GM21576 (cell line): ENCODE measurements around the gene GINS2.

Source experiments
- ATAC-seq: cut with Tn5 transposase; IDR thresholded peaks from one replicate; pipeline ENCODE4 v1.9.1; 2021; ENCODE audit warnings: mild to moderate bottlenecking, moderate library complexity; ENCODE audit not compliant: unreplicated experiment

Gene GINS2

DNA sequence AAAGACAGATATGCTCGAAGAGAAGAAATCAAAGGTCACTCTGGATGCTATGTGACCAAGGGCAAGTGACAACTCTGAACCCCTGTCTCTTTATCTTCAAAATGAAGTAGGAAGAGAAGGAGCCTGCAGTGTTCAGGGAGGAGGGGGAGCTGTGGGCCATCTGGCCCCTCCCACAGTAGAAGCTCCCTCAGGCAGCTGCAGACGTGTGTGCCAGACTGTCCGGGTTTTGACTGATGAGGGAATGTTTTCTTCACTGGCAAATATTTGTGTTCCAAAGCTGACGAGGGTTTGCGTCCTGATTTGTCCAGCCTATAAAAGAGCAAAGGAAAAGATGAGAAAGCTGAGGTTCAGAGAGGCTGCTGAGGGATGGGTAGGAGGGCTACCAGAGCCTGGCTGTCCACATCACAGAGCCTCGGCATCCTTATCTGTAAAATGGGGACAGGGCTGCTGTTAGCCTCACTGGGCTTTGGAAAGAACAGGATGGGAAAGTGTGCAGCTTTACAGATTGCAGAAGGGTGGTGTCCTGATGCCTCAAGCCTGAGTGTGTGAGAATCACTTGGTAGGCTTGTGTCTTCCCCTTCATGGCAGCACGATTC is 1.8 kb upstream of the GINS2 start:
- ATAC-seq: no peak

DNA sequence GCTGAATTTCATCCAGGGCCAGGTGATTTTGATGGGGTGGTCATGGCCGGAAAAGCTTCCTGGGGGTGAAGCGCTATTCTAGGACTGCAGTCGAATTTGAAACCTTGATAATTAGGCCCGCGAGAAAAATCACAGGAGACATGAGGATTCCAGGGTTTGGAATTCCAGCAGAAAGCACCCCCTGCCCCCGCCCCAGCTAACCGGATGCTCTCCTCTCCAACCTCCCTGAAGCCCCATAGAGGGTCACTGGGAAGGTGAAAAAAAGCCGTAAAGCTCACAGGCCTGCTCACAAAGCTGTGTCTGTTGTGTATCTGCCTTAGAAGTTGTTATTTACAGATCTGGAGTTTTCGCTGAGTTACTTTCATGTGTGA is 1.2 kb upstream of the GINS2 start:
- no peak for ATAC-seq

DNA sequence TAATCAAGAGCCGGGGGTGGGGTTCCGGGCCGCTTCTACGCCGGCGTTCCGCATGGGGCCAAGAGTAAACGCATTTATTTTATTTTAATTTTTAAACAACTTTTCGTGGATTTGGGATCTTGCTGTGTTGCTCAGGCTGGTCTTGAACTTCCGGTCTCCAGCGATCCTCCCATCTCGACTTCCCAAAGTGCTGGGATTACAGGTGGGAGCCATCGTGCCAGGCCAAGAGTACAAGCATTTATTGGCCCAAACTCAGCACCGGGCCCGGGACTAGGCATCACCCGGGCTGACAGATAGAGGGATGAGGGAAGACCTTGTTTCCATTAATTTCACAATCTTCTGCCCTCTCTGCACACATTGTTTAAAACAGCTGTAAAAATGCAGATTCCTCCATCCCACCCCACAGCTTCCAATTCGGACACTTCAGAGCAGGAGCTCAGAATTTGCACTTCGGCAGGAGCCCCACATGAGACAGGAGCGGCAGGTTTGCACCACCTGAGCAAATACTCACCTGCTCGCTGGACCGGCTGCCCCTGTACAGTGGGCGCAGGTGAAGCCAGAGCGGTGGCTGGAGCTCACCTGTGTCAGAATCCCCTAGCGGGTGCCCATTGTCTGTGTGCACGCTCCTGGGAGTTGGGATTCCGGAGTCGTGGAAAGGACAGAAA is 663 bp upstream of the GINS2 start:
- no peak for ATAC-seq

DNA sequence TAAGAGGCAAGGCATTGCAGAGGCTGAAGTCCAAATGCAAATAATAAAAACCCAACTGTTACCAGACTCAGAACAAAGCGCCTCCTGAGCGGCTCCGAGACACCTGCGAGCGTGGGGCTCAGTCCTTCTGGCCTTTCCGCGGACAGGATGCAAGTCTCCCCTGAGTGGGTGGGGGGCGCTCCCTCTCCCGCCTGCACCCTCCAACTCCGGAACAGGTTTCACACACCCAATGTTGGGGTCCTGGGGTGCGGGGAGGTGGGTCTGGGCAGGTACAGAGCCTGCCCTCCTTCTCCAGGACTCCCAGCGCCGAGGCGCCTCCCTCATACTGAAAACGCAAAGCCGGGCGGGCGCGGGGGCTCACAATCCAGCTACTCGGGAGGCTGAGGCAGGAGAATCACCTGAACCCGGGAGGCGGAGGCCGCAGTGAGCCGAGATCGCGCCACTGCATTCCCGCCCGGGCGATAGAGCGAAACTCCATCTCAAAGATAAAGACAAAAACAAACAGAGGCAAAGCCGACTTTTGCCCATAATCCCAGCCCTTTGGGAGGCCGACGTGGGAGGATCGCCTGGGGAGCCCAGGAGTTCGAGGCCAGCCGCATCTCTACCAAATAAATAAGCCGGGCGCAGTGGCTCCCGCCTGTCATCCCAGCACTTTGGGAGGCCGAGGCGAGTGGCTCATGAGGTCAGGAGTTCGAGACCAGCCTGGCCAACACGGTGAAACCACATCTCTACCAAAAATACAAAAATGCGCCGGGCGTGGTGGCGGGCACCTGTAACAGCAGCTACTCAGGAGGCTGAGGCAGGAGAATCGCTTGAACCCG is 893 bp downstream of the GINS2 start:
- no peak for ATAC-seq

DNA sequence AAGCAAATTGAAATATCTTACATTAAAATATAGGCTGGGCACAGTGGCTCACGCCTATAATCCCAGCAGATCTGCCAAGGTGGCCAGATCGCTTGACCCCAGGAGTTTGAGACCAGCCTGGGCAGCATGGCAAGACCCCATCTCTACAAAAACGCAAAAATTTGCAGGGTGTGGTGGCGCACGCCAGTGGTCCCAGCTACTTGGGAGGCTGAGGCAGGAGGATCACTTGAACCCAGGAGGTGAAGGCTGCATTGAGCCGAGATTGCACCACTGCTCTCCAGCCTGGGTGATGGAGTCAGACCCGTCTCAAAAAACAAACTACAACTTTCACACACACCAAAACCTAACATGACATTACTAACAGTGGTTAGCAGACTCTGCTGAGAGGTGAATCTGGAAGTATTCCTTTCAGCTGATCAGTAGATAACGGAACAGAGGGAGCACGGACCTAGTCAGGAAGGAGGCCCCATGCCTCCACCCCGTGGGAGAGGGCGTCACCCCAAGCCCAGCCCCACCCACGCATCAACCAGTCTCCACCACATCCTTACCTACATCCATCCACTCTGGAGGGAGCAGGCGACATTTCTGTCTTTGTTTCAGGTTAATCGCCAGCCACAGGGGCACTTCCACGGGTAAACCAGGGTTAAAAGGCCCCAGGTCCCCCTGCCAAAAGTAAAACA is 1.7 kb downstream of the GINS2 start:
- no peak for ATAC-seq

DNA sequence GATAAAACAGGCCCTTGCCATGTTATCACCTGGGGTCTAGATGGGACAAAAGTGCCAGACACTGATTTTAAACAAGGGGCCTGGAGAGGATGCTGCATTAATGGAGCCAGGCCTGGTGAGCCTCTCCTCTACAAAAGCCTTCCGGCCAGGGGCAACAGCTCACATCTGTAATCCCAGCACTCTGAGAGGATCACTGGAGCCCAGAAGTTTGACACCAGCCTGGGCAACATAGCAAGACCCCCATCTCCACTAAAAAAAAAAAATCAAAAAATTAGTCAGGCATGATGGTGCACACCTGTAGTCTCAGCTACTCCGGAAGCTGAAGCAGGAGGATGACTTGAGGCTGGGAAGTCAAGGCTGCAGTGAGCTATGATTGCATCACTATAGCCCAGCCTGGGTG is 3.5 kb downstream of the GINS2 start:
- no peak for ATAC-seq

DNA sequence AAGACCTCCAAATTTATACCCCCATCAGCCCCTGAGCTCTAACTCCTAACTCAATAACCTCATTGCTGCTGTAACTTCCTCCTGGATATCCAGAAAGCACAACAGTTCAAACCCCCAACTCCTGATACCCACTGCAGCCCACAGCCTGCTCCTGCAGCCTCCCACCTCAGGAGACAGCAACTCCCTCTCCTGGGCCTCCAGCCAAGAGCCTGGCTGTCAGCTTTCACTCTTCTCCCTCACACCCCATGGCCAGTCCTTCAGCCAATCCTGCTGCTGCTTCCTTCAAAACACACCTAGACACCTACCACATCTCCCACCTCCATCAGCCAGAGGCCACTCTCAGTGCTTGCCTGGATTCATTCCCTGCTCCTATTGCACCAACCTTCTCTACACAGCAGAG is 5.4 kb downstream of the GINS2 start:
- ATAC-seq: no peak

DNA sequence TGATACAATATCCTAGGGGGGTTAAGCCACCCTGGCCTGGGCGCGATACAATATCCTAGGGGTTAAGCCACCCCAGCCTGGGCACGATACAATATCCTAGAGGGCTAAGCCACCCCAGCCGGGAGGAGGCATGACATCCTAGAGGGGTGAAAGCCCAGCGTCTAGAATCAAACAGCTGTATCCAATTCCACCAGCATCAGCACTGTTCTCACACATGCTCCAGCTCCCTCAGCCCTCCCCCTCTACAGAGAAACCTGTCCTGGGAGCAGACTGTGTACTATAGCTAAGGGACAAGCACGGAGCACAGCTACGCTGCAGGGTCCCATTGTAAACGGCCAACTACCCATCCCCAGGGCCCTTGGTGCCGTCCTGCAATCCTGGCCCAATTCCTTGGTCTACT is 6.2 kb downstream of the GINS2 start:
- ATAC-seq: no peak

DNA sequence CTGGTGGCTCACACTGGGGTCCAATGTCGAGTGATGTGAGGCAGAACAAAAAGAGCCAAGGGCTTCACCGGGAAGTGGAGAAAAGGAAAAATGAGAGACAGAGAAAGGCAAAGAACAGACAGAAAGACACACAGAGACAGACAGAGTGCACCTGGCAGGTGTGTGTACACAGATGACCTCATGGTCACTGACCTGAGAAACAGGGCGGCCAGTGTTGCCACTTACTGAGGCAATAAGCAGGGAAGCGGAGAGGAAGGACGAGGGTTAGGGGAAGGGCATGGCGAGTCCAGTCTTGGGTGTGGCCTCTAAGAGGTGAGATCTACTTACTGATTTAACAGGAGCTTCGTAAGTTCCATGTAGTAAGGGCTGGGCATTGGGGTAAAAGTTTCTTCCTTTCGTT is 7.5 kb downstream of the GINS2 start:
- ATAC-seq: no peak

DNA sequence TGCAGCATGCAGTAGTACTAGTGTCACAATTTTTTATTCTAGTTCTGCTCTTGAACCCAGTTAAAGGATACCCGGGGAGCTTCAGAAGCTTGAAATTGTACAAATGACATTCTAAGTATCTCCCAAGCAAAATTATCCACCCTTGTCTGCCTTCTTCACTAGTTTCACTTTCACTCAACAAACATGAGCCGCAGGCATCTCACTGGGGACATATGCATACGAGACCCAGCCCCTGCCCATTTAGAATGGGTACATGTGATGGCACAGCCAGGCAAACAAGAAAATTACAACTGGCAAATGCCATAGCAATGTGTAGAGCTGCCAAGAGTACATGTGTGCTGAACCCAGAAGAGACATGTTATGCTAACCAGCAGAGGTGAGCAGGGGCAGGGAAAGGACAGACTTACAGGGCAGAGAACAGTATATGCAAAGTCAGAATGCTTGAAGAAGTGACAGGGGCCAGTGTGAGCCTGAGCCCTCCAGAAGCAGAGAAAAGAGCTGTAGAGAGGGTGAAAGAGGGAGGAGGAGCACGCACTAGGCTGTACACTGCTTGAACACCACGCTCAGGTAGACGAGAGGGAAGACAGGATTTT is 8.3 kb downstream of the GINS2 start:
- no peak for ATAC-seq

DNA sequence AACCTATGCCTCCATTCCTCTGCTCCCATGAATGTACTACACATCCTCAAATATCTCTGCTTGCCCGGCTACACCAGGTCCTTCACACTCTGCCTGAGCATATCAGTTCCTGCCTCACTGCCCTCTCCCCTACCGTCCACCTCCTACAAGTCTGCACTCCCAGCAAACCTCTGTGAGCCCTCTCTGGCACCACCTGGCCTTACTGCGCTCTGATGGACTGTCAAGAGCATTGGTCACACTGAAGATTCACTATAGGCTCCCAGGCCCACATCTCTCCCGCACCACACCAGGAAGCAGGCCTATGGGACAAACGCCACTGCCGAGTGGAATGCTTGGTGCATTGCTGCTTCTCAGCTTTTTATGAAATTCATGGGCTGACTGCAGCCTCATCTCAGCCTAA is 8.9 kb downstream of the GINS2 start:
- ATAC-seq: no peak

DNA sequence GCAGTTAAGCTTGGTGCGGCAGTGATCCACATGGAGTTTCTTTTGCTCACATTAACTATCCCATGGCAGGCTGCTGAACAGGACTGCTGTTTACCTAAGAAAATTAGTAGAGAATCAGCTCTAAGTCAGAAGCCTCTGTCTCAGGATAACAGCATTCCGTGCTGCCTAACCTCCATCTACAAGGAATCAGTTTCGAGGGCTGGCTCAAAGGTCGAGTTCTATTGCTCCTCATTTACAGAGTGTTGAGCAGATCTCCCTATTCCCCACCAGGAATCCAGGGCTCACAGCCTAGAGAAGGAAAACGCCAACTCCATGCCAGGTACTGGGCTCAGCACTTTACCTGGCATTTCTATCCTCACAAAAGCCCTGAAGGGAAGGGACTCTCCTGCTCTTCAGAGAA is 9.9 kb downstream of the GINS2 start:
- ATAC-seq: no peak

DNA sequence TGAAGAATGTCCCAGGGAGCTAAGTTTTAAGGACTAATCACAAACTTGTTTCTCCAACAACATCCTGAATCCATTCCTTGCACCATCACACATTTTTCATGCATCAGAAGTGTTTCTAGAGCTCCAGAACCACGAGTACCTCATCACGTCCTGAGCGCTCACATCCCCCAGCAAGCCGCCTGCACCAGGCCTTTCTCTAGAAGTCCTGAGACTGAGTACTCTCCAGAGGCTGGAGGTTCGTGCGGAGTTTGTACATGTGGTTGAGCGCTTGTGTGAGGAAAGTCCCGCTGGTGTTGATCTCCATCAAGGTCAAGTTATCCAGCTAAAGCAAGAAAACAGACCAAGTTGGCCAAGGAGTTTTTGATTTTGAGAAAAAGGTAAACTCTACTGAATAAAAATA is 10.7 kb downstream of the GINS2 start:
- ATAC-seq: no peak

DNA sequence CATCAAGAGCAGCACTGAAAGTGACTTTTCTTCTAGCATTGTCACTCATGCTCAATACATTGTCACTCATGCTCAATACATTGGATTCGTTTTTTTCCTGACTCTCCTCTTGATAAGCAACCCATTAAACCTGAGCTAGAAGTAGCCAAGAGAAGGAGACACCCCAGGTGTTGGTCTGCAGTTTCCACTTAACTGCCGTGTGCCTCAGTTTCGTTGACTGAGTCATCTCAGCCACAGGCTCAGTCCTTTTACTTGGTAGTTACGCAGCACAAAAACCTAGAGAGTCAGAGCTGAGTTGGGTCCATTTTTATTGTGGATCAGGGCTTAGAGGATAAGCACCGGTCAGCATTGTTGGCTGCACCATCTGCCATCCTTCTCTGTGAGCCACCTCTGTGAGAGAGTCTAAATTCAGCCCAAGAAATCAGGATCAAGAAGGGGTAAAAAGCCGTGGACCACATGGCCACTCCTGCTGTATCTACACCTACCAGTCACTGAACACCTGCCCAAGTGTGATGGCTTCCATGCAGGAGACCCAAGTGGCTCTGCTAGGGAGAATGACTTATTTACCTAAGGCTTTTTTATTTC is 11.3 kb downstream of the GINS2 start:
- no peak for ATAC-seq

DNA sequence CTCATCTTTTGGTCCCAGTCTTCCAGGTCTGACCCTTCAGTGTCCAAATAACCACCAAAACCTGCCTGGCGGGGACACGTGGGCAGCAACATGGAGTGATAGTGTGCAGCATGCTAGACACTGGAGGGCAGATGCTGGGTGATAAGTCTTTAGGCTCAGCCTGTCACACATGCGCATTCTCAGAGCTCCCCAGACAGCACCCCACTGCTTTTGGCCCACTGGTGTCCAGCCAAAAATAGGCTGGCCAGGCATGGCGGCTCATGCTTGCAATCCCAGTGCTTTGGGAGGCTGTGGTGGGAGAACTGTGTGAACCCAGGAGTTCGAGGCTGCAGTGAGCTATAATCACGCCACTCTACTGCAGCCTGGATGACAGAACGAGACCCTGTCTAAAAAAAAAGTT is 12.3 kb downstream of the GINS2 start:
- no peak for ATAC-seq

DNA sequence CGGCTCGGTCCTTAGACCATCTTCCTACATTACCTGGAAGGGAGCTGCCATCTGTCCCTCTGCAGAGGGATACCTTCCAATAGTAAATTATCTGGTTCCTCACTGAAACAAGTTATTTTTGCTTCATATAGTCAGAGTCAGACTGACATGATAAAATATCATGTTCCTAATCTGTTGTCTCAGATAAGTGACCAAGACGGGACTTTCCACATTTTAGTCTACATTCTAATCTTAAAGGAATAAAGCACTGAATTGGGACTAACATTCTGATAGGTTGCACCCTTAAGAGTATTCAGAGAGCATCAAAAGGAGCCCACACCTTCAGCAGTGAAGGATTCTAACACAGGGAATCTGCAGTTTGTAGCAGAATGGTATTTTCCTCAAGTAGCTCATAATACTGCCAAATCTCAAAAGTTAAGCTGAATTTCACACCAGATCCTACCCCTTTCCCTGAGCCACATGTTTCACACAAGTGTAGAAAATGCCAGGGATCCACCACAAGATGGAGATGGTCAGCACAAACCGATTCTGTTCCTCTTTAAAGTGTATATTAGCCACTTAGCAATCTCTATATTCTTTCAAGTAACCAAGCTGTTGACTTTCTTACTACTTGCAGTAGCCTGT is 13.4 kb downstream of the GINS2 start:
- ATAC-seq: no peak

DNA sequence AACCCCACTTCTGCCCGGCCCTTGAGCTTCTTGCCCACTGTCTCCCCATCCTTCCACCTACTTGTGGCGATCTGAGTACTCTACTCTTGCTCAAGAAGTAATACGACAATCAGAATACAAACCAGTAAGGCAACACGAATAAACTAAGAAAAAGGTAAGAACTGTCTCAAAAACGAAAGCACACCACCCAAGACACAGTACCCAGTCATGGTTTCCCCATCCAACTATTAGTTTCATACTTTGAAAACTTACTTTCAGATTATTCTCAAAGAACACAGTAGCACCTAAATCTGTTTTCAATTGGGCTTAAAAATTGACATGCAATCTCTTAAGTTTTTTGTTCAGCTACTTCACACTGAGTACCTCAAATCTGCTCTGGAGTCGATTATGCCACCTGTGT is 13.9 kb downstream of the GINS2 start:
- no peak for ATAC-seq

DNA sequence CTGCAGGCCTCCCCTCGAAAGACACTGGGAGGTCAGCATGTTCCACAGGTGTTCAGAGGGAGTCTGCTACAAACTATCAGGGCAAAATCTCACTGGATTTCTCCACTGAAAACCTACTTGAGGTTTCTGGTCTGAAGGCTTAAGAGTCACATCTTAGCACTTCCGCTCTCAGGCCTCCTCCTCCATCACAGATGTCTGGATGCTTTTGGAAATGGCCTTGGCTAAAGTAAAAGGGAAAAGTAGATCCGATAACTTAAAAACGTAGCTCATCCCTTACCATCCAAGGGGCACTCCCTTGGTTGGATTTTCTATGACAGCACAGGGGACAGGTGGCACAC is 14.4 kb downstream of the GINS2 start:
- no peak for ATAC-seq

DNA sequence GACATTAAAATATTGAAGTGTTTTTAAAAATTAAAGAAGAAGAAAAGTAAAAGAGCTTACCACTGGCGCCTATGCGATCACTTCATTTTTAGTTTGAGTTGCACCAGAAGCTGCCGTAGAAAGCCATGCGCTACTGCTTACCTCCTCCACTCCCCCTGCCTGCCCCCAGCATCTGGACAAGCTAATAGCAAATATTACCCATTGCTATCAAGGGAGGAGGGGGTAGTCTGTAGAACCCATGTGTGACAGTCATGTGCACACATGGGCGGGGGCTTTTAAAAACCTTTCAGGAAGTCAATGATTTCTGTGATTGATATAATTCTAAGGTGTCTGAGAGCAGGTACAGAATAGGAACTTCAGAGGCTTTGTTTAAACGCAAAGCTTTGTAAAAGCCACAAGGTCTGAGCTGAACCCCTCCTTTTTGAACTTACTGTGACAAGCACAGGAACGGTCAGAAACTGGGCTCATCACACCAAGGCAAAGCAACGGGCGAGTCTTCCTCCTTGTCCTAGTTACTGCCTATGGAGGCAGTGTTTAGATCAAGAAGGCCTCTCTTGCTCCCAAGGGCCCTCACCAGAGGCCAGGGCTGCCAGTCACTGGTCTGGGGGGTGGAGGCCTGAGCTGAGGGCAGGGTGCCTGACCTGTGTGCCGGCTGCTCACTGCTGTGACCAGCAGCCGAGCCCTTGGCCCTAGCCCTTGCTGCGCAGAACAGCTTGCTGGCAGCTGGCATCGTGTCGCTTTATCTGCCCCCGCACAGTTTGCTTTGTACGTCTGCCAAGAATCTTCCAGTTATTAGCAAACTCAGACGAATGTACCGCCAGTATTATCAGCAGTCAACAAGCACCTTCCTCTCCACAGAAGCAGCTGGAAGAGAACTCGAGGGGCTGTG is 15.0 kb downstream of the GINS2 start:
- no peak for ATAC-seq

DNA sequence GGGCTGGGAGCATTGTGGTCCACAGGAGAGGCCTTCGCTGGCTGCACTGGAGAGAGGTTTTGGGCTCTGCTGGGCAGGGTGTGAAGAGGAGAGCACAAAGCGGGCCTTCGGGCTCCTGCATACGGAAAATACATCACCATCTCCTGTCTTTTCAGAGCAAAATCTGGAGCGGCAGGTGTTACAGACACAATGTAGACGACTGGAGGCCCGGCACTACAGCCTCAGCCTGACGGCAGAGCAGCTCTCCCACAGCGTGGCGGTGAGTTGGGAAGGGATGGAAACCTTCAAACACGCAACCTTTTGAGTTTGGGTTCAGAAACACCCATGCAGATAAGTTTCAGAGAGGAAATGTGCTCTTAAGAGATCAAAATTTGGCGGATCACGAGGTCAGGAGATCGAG is 17.9 kb downstream of the GINS2 start:
- ATAC-seq: no peak
